CD14-positive monocyte (primary cell): ENCODE measurements around the gene NMS. TPM values are rescaled to one million over a fixed set of nuclear protein-coding genes. Genes with fewer than 3 reads are reported as not detected.
A peak's percentile ranks its signal among the peaks of the same experiment; 100 is the strongest.

Experiments
- DNase-seq, 3 donors: peaks; one replicate each; pipeline ENCODE4 v3.0.0-alpha.2; 2011 to 2022
- H2AFZ ChIP-seq: 2 replicates; pipeline ENCODE4 v1.6.0; 2012; ENCODE audit warnings: mild to moderate bottlenecking, low read depth, low read length, inconsistent platforms; ENCODE audit not compliant: insufficient read depth, poor library complexity, severe bottlenecking
- H3K27ac ChIP-seq, 2 donors: 1 replicate in 1 of 2; 2 replicates in 1 of 2; pipeline ENCODE4 v1.5.1; 2012 to 2013; ENCODE audit warnings: low read length in 2 of 2, control low read depth in 1 of 2, inconsistent platforms in 1 of 2, low read depth in 1 of 2, mild to moderate bottlenecking in 1 of 2
- H3K27me3 ChIP-seq, 2 donors: one replicate each; pipeline versions ENCODE4 v1.6.0 to v1.6.1; 2011 to 2013; ENCODE audit warnings: low read length in 2 of 2; ENCODE audit not compliant: control insufficient read depth in 2 of 2, insufficient read depth in 2 of 2
- H3K36me3 ChIP-seq, 2 donors: replicated peaks in 1 of 2; 1 replicate in 1 of 2; 2 replicates in 1 of 2; pipeline versions ENCODE4 v1.5.1 to v1.6.1; 2012 to 2013; ENCODE audit warnings: low read length in 2 of 2, control low read depth in 1 of 2, inconsistent platforms in 1 of 2, mild to moderate bottlenecking in 1 of 2; ENCODE audit not compliant: insufficient read depth in 2 of 2, control insufficient read depth in 1 of 2
- H3K4me1 ChIP-seq, 2 donors: 1 replicate in 1 of 2; 2 replicates in 1 of 2; pipeline versions ENCODE4 v1.5.1 to v1.6.1; 2012 to 2013; ENCODE audit warnings: low read length in 2 of 2, control low read depth in 1 of 2, inconsistent platforms in 1 of 2, mild to moderate bottlenecking in 1 of 2, moderate library complexity in 1 of 2; ENCODE audit not compliant: insufficient read depth in 2 of 2, control insufficient read depth in 1 of 2
- H3K4me2 ChIP-seq: replicated peaks from 2 replicates; pipeline ENCODE3; 2012; ENCODE audit warnings: low read length, moderate library complexity, mild to moderate bottlenecking; ENCODE audit not compliant: poor library complexity, severe bottlenecking; ENCODE audit errors: extremely low read depth
- H3K4me3 ChIP-seq, 3 experiments: fragments of 200-600 bp in 1 of 3; sonication (generic) in 1 of 3; replicated peaks in 1 of 3; 1 replicate in 2 of 3; 2 replicates in 1 of 3; pipeline ENCODE4 v1.5.1; 2011 to 2013; ENCODE audit warnings: low read length in 3 of 3, mild to moderate bottlenecking in 3 of 3, control low read depth in 2 of 3, low read depth in 2 of 3, inconsistent platforms in 1 of 3, moderate library complexity in 1 of 3
- H3K79me2 ChIP-seq: 2 replicates; pipeline ENCODE4 v1.6.0; 2012; ENCODE audit warnings: mild to moderate bottlenecking, control low read depth, inconsistent platforms, low read length, moderate library complexity; ENCODE audit not compliant: insufficient read depth
- H3K9ac ChIP-seq: 2 replicates; pipeline ENCODE4 v1.6.0; 2017; ENCODE audit warnings: low read length, mild to moderate bottlenecking; ENCODE audit not compliant: insufficient read depth, poor library complexity, severe bottlenecking
- H3K9me3 ChIP-seq, 2 donors: replicated peaks in 1 of 2; 1 replicate in 1 of 2; 2 replicates in 1 of 2; pipeline versions ENCODE4 v1.5.1 to v1.6.1; 2012 to 2013; ENCODE audit warnings: low read length in 2 of 2, control low read depth in 1 of 2; ENCODE audit not compliant: control insufficient read depth in 1 of 2, insufficient read depth in 1 of 2
- H4K20me1 ChIP-seq: 2 replicates; pipeline ENCODE4 v1.6.0; 2012; ENCODE audit warnings: mild to moderate bottlenecking, low read length, control low read depth, moderate library complexity; ENCODE audit not compliant: insufficient read depth
- H3K27ac Mint-ChIP-seq, 7 donors: one replicate each; pipeline ENCODE4 v1.8.0; 2020; ENCODE audit warnings: mild to moderate bottlenecking in 7 of 7, mixed read lengths in 7 of 7, moderate library complexity in 6 of 7, inconsistent platforms in 2 of 7
- H3K27me3 Mint-ChIP-seq, 3 donors: one replicate each; pipeline ENCODE4 v1.8.0; 2021 to 2022; ENCODE audit warnings: low read depth in 3 of 3, mild to moderate bottlenecking in 3 of 3, mixed read lengths in 3 of 3, moderate library complexity in 3 of 3, inconsistent platforms in 1 of 3
- H3K36me3 Mint-ChIP-seq, 2 donors: one replicate each; pipeline ENCODE4 v1.8.0; 2020; ENCODE audit warnings: mixed read lengths in 2 of 2, inconsistent platforms in 1 of 2, mild to moderate bottlenecking in 1 of 2
- H3K4me1 Mint-ChIP-seq: one replicate; pipeline ENCODE4 v1.8.0; 2020; ENCODE audit warnings: mild to moderate bottlenecking, mixed read lengths
- H3K4me3 Mint-ChIP-seq, 2 donors: one replicate each; pipeline ENCODE4 v1.8.0; 2020; ENCODE audit warnings: mild to moderate bottlenecking in 2 of 2, mixed read lengths in 2 of 2, moderate library complexity in 1 of 2
- H3K9me3 Mint-ChIP-seq, 7 donors: one replicate each; pipeline ENCODE4 v1.8.0; 2020 to 2022; ENCODE audit warnings: mixed read lengths in 7 of 7, mild to moderate bottlenecking in 6 of 7, moderate library complexity in 6 of 7, inconsistent platforms in 2 of 7
- WGBS: methylation state at CpG from one replicate; pipeline ENCODE4 v1.1.5; 2013; ENCODE audit warnings: missing lambda C conversion rate; ENCODE audit not compliant: insufficient coverage; 5-methylcytosine and 5-hydroxymethylcytosine counted together
- intact Hi-C, 2 donors: fragments of 100-400 bp; cut with micrococcal nuclease; formaldehyde crosslinking; loops; one replicate each; pipeline versions ENCODE4 v1.15.0 to v1.15.1; 2023
- polyA minus RNA-seq: library from RNA; depleted of rRNA, polyadenylated mRNA; stranded (reverse); fragments of >200 nt; gene quantifications from 2 replicates; pipeline ENCODE4 v1.2.3, GENCODE V29; 2012
- polyA plus RNA-seq, 3 donors: library from polyadenylated mRNA; depleted of rRNA in 1 of 3; unstranded in 2 of 3; stranded (reverse) in 1 of 3; fragments of 300-500 nt in 2 of 3; fragments of >200 nt in 1 of 3; fragmentation: Illumina TruSeq in 2 of 3; gene quantifications; 1 replicate in 2 of 3; 2 replicates in 1 of 3; pipeline ENCODE4 v1.2.3, GENCODE V29; 2012 to 2021
- total RNA-seq, 12 experiments: library from RNA in 1 of 12; stranded (reverse) in 1 of 12; fragments of 120-200 nt in 1 of 12; gene quantifications; one replicate each; pipeline ENCODE4 v1.2.4 and lab custom pipeline; 2013 to 2026; ENCODE audit warnings: mixed read lengths in 6 of 12, inconsistent platforms in 1 of 12
- TF ChIP-seq, protein P1 (sequence below): fragments of 200-600 bp; IDR thresholded peaks from one replicate; pipeline ENCODE4 v1.8.0; 2022; ENCODE audit warnings: antibody characterized with exemption, mild to moderate bottlenecking

Gene NMS
- not detected for total RNA-seq (2013)
- not detected for polyA plus RNA-seq
- not detected in 2 replicates for polyA minus RNA-seq
- total RNA-seq (lab: John Stamatoyannopoulos, UW), result 0 to 0.46 (median 0) reads per million in 11 experiments

DNA sequence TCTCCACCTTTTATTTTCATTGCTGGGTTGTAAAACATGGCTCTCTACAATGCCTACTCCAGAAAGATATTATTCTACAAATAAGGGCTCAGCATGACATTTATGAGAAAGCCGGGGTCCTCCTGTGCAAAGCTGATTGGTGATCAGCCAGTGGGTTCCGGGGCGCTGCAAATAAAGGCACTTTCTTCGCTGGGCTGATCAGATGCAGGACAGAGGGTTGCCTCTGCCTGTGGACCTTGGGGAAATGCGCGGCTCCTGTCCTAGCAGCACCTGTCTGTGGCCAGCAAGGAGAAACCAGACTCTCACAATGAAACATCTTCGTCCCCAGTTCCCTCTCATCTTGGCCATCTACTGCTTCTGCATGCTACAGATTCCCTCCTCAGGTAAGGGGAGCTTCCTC is at the start of gene NMS:
TSS of gene NMS (plus strand) at position 301 of the 400 bp plus-strand sequence. CDS start at position 308, 7 bp downstream.
- H3K4me3 ChIP-seq, result no peak within 1 kb of the TSS
- H3K9me3 ChIP-seq, result no peaks in the 10 kb centered on the region
- DNase-seq, result no peak
- Mint-ChIP-seq H3K27ac (peak within 1 kb of the TSS in 1 of 7 donors; percentile 28), H3K4me3 (peak within 1 kb of the TSS in 1 of 2 donors; percentile 32), H3K36me3 (no peaks in the 10 kb centered on the region), H3K27me3 (peaks cover 11 to 21% (median 19%) of the 10 kb centered on the region in 3 donors), H3K9me3 (peaks cover 0 to 11% (median 4%) of the 10 kb centered on the region in 7 donors), H3K4me1 (no peaks in the 10 kb centered on the region)
- no peak within 1 kb of the TSS for H2AFZ ChIP-seq
- intact Hi-C loops, result no loop called here
- peaks cover 0 to 2% of the 10 kb centered on the region in 2 donors for H3K27me3 ChIP-seq
- 87% methylated on average over 7 of the region's 7 CpGs for WGBS
- no peaks in the 10 kb centered on the region for H3K4me1 ChIP-seq
- H3K79me2 ChIP-seq, result no peaks in the 10 kb centered on the region
- H3K4me2 ChIP-seq, result no peak within 1 kb of the TSS
- TF ChIP-seq, protein P1, sequence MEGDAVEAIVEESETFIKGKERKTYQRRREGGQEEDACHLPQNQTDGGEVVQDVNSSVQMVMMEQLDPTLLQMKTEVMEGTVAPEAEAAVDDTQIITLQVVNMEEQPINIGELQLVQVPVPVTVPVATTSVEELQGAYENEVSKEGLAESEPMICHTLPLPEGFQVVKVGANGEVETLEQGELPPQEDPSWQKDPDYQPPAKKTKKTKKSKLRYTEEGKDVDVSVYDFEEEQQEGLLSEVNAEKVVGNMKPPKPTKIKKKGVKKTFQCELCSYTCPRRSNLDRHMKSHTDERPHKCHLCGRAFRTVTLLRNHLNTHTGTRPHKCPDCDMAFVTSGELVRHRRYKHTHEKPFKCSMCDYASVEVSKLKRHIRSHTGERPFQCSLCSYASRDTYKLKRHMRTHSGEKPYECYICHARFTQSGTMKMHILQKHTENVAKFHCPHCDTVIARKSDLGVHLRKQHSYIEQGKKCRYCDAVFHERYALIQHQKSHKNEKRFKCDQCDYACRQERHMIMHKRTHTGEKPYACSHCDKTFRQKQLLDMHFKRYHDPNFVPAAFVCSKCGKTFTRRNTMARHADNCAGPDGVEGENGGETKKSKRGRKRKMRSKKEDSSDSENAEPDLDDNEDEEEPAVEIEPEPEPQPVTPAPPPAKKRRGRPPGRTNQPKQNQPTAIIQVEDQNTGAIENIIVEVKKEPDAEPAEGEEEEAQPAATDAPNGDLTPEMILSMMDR, result no peak
- H4K20me1 ChIP-seq, result no peaks in the 10 kb centered on the region
- H3K27ac ChIP-seq, result no peak within 1 kb of the TSS
- no peak within 1 kb of the TSS for H3K9ac ChIP-seq
- H3K36me3 ChIP-seq, result no peaks in the 10 kb centered on the region

- no peak overlapping the region for H3K4me2 ChIP-seq
- no peak overlapping the region for H3K4me3 ChIP-seq
- H2AFZ ChIP-seq, result no peak overlapping the region
- H3K9me3 Mint-ChIP-seq, result no peaks in the 10 kb centered on the region
- no peak overlapping the region for H3K4me3 Mint-ChIP-seq
- DNase-seq, result peak in 1 of 3 donors; percentile 13
- H4K20me1 ChIP-seq, result no peaks in the 10 kb centered on the region
- no peak overlapping the region for H3K27ac ChIP-seq
- no peaks in the 10 kb centered on the region for H3K27me3 ChIP-seq
- H3K79me2 ChIP-seq, result no peaks in the 10 kb centered on the region
- no peaks in the 10 kb centered on the region for H3K36me3 ChIP-seq
- no peaks in the 10 kb centered on the region for H3K36me3 Mint-ChIP-seq
- TF ChIP-seq, protein P1, result peak; percentile 59
- H3K27me3 Mint-ChIP-seq, result peaks cover 0 to 8% (median under 1%) of the 10 kb centered on the region in 3 donors
- intact Hi-C loops, result no loop called here
- H3K4me1 ChIP-seq, result peaks cover 61 to 68% of the 10 kb centered on the region in 2 donors
- no peak overlapping the region for H3K9ac ChIP-seq
- no CpG with 5 or more reads among the region's 4 CpGs for WGBS
- H3K27ac Mint-ChIP-seq, result peak overlapping the region in 1 of 7 donors; percentile 45
- no peaks in the 10 kb centered on the region for H3K9me3 ChIP-seq
- H3K4me1 Mint-ChIP-seq, result peaks cover 61% of the 10 kb centered on the region
Measured at GRCh38 chr2:100422320-100423055, 47.8 kb upstream of the NMS start.
